Measurements from ENCODE around the gene DACT1. TPM values are rescaled to one million over a fixed set of nuclear protein-coding genes. Genes with fewer than 3 reads are reported as not detected.

The DACT1 gene
- total RNA-seq, 1 donor from 2014 or later = 3.0 TPM

DNA sequence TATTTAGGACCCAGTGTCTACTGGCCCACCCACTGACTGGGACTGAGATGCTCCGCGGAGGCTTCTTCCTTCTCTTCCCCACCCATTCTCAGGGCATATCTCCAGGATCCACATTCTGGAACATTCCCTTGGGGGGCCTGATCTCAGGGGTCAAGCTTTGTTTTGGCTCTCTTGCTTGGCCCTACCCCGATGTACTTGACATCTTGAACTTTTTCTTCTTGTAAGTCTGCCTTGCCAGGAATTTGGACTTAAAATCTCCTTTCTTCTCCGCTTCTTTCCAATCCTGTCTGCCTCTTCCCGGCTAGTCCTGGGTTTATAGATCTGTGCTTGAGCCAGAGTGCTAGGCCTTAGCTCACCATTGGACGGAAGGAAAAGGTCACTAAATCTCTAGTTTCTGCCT, 22.1 kb downstream of the DACT1 start:
- Mint-ChIP-seq H3K36me3 (ENCODE audit: low read depth) (no peaks in the 10 kb centered on the region), H3K27ac (no peak overlapping the region), H3K27me3 (peaks cover 8% of the 10 kb centered on the region), H3K4me1 (no peaks in the 10 kb centered on the region), H3K4me3 (no peak overlapping the region), H3K9me3 (no peaks in the 10 kb centered on the region)
- DNase-seq (no peak), ATAC-seq (ENCODE audit: low read depth) (no peak)
- intact Hi-C loops (cut with micrococcal nuclease) = no loop called here
- TF ChIP-seq, protein P1, sequence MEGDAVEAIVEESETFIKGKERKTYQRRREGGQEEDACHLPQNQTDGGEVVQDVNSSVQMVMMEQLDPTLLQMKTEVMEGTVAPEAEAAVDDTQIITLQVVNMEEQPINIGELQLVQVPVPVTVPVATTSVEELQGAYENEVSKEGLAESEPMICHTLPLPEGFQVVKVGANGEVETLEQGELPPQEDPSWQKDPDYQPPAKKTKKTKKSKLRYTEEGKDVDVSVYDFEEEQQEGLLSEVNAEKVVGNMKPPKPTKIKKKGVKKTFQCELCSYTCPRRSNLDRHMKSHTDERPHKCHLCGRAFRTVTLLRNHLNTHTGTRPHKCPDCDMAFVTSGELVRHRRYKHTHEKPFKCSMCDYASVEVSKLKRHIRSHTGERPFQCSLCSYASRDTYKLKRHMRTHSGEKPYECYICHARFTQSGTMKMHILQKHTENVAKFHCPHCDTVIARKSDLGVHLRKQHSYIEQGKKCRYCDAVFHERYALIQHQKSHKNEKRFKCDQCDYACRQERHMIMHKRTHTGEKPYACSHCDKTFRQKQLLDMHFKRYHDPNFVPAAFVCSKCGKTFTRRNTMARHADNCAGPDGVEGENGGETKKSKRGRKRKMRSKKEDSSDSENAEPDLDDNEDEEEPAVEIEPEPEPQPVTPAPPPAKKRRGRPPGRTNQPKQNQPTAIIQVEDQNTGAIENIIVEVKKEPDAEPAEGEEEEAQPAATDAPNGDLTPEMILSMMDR (IDR thresholded peaks at IDR 0.05) = no peak
- CTCF ChIA-PET = no interaction called here
- POLR2A ChIA-PET = no interaction called here

DNA sequence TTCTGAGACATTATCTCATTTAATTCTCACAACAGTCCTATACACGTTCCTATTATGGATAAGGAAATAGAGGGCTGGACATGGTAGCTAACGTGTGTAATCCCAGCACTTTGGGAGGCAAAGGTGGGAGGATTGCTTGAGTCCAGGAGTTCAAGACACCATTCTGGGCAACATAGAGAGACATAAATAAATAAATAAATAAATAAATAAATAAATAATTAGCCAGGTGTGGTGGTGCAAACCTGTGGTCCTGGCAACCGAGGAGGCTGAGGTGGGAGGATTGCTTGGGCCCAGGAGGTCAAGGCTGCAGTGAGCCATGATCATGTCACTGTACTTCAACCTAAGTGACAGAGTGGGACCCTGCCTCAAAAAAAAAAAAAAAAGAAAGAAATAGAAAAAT, 22.6 kb downstream of the DACT1 start:
- ChIA-PET POLR2A (no interaction called here), CTCF (no interaction called here)
- ATAC-seq (ENCODE audit: low read depth) = no peak
- Mint-ChIP-seq H3K4me3 (no peak overlapping the region), H3K36me3 (ENCODE audit: low read depth) (no peaks in the 10 kb centered on the region), H3K27me3 (peaks cover 8% of the 10 kb centered on the region), H3K9me3 (no peaks in the 10 kb centered on the region), H3K27ac (no peak overlapping the region), H3K4me1 (no peaks in the 10 kb centered on the region)
- intact Hi-C loops (cut with micrococcal nuclease) = no loop called here
- DNase-seq = no peak
- TF ChIP-seq, protein P1 (IDR thresholded peaks at IDR 0.05) = no peak

DNA sequence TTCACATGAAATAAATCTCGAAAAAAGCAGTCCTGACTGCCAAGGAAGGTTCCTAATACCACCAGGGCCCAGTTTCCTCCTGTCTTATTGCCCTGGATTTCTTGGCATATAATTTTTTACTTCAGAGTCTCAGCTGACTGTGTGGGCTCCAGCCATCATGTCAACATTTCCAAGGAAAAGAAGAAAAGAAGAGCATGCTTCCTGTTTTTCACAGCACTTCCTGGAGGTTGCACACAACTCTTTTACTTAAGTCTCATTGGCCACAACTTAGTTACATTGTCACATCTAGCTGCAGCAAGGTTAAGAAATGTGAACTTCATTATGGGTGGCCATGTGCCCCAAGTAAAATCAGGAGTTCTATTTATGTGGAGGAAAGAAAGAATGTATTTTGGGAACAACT, 24.3 kb downstream of the DACT1 start:
- no peak overlapping the region for H3K4me3 Mint-ChIP-seq

GRCh38 chr14:58662759-58663158, 25.0 kb downstream of the DACT1 start:
- intact Hi-C loops (cut with micrococcal nuclease) = no loop called here

More for the DNA sequence above, 24.3 kb downstream of the DACT1 start:
- no peak overlapping the region for H3K27ac Mint-ChIP-seq
- DNase-seq = no peak
- peaks cover 8% of the 10 kb centered on the region for H3K27me3 Mint-ChIP-seq
- H3K4me1 Mint-ChIP-seq = no peaks in the 10 kb centered on the region
- ChIA-PET POLR2A (no interaction called here), CTCF (no interaction called here)
- no peaks in the 10 kb centered on the region for H3K36me3 Mint-ChIP-seq (ENCODE audit: low read depth)
- intact Hi-C loops (cut with micrococcal nuclease) = no loop called here
- no peaks in the 10 kb centered on the region for H3K9me3 Mint-ChIP-seq
- TF ChIP-seq, protein P1 (IDR thresholded peaks at IDR 0.05) = no peak
- no peak for ATAC-seq (ENCODE audit: low read depth)

DNA sequence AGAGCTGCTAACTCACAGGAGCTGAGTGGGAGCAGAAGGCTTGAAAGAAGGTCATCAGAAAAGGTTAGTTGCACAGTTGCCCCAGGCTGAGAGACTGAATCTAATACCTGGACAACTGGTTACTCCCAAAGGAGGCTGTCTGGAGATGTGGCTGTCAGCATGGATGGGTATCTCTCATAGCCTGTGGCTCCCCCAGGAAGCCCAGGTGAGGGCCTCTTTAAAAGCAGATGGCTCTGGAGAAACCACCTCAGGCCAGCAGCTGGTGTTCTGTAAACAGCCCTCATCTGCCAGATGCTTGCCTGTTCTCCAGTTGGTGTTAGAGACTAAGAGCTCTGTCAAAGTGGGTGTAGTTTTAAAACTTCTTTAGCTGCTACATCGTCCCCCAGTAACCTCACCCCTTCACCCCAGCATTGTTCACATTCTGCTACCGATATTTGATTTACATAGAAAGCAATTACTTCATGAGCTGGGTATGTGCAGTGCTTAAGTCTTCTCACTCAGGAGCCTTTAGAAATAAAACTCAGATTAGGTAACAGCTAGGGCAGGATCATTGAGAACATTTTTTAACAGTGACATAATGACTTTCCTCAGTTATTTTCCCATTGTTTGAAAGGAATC, 25.8 kb downstream of the DACT1 start:
- ATAC-seq (ENCODE audit: low read depth) = no peak
- Mint-ChIP-seq H3K27me3 (peaks cover 8% of the 10 kb centered on the region), H3K4me3 (no peak overlapping the region), H3K4me1 (no peaks in the 10 kb centered on the region), H3K36me3 (ENCODE audit: low read depth) (no peaks in the 10 kb centered on the region), H3K9me3 (no peaks in the 10 kb centered on the region), H3K27ac (no peak overlapping the region)
- intact Hi-C loops (cut with micrococcal nuclease) = no loop called here
- DNase-seq = no peak
- CTCF ChIA-PET = no interaction called here
- TF ChIP-seq, protein P1 (IDR thresholded peaks at IDR 0.05) = no peak
- POLR2A ChIA-PET = no interaction called here

More at GRCh38 chr14:58662759-58663158, 25.0 kb downstream of the DACT1 start:
- Mint-ChIP-seq H3K27me3 (peaks cover 8% of the 10 kb centered on the region), H3K27ac (no peak overlapping the region), H3K4me3 (no peak overlapping the region), H3K4me1 (no peaks in the 10 kb centered on the region), H3K36me3 (ENCODE audit: low read depth) (no peaks in the 10 kb centered on the region), H3K9me3 (no peaks in the 10 kb centered on the region)
- ATAC-seq (ENCODE audit: low read depth) (no peak), DNase-seq (no peak)
- ChIA-PET POLR2A (no interaction called here), CTCF (no interaction called here)
- TF ChIP-seq, protein P1 (IDR thresholded peaks at IDR 0.05) = no peak
